Measurements from ENCODE around the gene CTRL. TPM values are rescaled to one million over a fixed set of nuclear protein-coding genes. Genes with fewer than 3 reads are reported as not detected.
"Not testable (repeated sequence)": the region's sequence is repeated elsewhere in the genome, so short reads cannot be mapped to it uniquely, and the experiment has no call there.

The CTRL gene
- total RNA-seq, 4 donors from 2014 or later: 2.4 to 5.3 (median 3.8) TPM

DNA sequence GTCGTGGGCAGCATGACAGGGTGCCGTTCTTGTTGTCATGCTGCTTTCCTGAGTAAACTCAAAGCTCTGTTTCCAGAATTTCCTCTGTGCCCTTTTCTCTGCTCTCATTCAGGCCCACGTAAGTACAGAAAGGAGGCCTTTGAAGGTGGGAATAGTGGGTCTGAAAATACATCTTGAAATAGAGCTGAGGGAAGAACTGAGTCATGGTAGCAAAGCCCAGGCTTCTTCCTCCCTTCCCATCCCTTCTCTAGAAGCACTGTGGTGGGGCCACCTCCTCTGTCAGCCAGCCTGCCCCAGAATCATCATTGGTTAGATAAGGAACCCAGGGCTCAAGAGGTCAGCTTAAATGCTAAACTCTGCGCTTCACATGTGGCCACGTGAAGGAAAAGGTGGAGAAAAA, 9.4 kb downstream of the CTRL start:
- TF ChIP-seq POLR2A (IDR thresholded peaks at IDR 0.05): no peak
- TF ChIP-seq, protein P1, sequence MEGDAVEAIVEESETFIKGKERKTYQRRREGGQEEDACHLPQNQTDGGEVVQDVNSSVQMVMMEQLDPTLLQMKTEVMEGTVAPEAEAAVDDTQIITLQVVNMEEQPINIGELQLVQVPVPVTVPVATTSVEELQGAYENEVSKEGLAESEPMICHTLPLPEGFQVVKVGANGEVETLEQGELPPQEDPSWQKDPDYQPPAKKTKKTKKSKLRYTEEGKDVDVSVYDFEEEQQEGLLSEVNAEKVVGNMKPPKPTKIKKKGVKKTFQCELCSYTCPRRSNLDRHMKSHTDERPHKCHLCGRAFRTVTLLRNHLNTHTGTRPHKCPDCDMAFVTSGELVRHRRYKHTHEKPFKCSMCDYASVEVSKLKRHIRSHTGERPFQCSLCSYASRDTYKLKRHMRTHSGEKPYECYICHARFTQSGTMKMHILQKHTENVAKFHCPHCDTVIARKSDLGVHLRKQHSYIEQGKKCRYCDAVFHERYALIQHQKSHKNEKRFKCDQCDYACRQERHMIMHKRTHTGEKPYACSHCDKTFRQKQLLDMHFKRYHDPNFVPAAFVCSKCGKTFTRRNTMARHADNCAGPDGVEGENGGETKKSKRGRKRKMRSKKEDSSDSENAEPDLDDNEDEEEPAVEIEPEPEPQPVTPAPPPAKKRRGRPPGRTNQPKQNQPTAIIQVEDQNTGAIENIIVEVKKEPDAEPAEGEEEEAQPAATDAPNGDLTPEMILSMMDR (IDR thresholded peaks at IDR 0.05): no peak
- DNase-seq: no peak
- H3K9me3 ChIP-seq: no peaks in the 10 kb centered on the region
- H3K27ac ChIP-seq: no peak overlapping the region
- peaks cover 0 to 10% (median 0%) of the 10 kb centered on the region in 4 donors for H3K4me1 ChIP-seq
- H3K4me3 ChIP-seq: no peak overlapping the region
- peaks cover 0 to 24% (median 0%) of the 10 kb centered on the region in 3 donors for H3K36me3 ChIP-seq
- H3K27me3 ChIP-seq: no peaks in the 10 kb centered on the region

DNA sequence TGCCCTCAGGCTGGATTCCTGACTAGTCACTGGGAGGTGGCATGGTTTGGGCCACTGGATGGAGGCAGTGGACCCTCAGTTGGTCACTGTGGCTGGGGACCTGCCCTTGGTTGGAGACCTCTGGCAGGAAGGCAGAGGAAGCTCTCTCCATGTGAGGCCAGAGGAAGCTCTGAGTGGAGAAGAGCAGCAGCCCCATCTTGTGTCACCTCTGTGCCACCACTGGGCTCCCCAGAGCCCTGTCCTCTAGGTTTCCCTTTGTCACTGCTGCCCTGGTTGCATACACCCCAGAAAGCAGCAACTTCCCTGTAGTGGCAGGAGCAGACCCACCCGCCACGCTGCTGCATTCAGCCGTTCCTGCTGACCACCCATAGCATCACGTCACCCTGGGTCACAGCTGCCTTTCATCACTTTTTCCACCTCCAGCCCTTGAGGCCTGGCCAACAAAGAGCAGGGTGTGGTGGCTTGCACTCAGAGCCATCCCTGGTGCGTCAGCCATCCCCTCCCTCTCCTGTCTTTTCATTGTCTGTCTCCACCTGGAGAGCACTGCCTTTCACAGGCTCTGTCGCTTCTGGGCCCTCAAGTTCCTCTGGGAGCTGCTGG, 11.9 kb downstream of the CTRL start:
- H3K4me3 ChIP-seq: no peak overlapping the region
- peaks cover 0 to 28% (median 0%) of the 10 kb centered on the region in 3 donors for H3K36me3 ChIP-seq
- DNase-seq: no peak
- no peak overlapping the region for H3K27ac ChIP-seq
- peaks cover 0 to 20% (median 0%) of the 10 kb centered on the region in 4 donors for H3K4me1 ChIP-seq
- no peaks in the 10 kb centered on the region for H3K27me3 ChIP-seq
- no peak for TF ChIP-seq POLR2A (IDR thresholded peaks at IDR 0.05)
- TF ChIP-seq, protein P1 (IDR thresholded peaks at IDR 0.05): no peak
- no peaks in the 10 kb centered on the region for H3K9me3 ChIP-seq

DNA sequence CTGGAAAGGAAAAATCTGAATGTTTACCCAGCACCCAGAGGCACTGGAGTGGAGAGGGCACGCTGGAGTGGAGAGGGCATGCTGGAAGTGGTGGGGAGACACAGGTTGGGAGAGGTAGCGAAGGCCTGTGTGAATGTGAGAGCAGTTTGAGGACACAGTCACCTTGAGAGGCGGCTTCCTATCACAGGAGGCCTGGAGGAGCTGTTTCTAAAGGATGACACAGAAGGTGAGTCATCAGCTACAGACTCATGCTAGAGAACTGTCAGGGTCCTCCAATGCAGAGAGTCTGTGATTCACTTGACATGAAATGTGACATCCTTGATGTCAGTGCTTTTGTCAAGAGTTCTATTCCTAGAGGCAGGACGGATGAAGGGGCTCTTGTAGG, 13.8 kb downstream of the CTRL start:
- H3K4me3 ChIP-seq: no peak overlapping the region
- H3K27me3 ChIP-seq: no peaks in the 10 kb centered on the region
- H3K36me3 ChIP-seq: peaks cover 0 to 24% (median 0%) of the 10 kb centered on the region in 3 donors
- peak overlapping the region in 1 of 4 donors; percentile 36 for H3K27ac ChIP-seq
- no peaks in the 10 kb centered on the region for H3K9me3 ChIP-seq
- peaks cover 0 to 20% (median 0%) of the 10 kb centered on the region in 4 donors for H3K4me1 ChIP-seq
- TF ChIP-seq, protein P1 (IDR thresholded peaks at IDR 0.05): no peak
- no peak for TF ChIP-seq POLR2A (IDR thresholded peaks at IDR 0.05)
- no peak for DNase-seq

DNA sequence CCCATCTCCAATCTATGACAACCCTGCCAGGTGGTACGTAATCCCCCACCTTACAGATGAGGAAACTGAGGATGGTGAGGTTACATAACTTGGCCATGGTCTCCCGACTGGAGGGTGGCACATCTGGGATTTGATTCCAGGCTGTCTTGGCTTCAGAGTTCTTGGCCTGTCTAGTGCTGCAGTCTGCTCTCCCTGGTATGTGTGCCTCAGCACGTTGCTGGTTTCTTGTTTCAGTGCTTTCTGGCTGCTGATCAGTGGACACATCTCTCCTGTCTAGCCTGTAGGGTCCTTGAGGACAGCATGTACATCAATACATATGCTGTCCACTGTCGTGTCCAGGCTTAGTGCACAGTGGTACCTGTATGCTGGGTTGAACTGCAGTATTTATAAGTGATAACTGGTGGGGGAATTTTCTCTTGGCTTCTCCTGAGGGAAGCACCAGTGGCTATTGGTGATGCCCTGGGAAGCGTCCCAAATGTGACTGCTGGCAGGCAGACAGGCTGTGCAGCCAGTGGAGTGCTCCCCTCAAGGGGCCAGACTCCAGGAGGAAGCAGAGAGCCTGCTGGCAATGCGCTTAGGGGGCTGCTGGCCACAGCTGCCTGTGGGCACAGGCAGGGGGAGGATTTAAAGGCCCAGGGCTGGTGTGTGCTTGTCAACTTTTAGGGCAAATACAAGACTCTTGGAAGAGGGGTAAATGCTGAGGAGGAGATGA, 14.4 kb downstream of the CTRL start:
- peaks cover 0 to 24% (median 0%) of the 10 kb centered on the region in 3 donors for H3K36me3 ChIP-seq
- no peaks in the 10 kb centered on the region for H3K9me3 ChIP-seq
- H3K27me3 ChIP-seq: no peaks in the 10 kb centered on the region
- TF ChIP-seq, protein P1 (IDR thresholded peaks at IDR 0.05): no peak
- no peak for TF ChIP-seq POLR2A (IDR thresholded peaks at IDR 0.05)
- H3K27ac ChIP-seq: peak overlapping the region in 1 of 4 donors; percentile 36
- H3K4me1 ChIP-seq: peaks cover 0 to 20% (median 0%) of the 10 kb centered on the region in 4 donors
- no peak overlapping the region for H3K4me3 ChIP-seq
- no peak for DNase-seq

DNA sequence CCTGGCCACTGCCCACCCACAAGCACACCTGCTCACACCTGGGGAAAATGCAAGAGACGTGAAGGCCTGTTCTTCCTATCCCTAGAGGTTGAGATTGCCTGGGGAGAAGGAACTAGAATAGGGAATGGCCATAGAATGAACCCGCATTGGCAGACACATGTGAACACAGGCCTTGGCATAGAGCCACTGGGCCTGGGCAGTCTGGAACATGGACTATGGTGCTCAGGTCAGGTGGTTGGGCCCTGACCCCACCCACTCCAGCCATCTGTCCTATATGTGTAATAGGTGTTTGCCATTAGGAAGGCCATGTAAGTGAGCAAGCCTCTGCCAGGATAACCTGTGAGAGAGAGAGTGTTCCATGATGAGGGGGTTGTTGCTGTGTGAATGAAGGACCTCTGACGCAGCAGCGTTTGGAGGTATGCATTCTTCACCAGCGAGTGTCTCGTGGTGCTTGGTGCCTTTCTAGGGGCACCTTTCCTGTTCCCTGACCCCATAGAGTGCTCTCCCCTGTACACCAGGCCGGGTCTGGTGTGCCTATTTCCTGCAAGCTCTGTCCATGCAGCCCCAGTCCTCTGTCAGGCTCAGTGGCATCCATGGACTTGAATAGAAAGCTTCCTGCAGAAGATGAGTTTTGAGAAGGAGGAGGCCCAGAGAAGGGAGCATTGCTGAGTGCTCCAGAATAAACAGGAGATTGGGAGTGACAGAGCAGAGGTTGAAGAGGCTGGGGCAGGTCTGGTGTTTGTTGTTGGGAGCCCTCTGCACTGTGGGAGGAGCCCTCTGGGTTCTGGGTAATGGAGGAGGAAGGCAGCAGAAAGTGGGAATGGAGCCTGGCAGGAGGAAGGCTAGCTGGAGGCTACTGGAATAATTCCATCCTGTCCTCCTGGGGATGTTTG, 15.6 kb downstream of the CTRL start:
- H3K27ac ChIP-seq: no peak overlapping the region
- peaks cover 0 to 20% (median 0%) of the 10 kb centered on the region in 4 donors for H3K4me1 ChIP-seq
- H3K4me3 ChIP-seq: no peak overlapping the region
- no peak for TF ChIP-seq POLR2A (IDR thresholded peaks at IDR 0.05)
- TF ChIP-seq, protein P1 (IDR thresholded peaks at IDR 0.05): no peak
- H3K27me3 ChIP-seq: no peaks in the 10 kb centered on the region
- peak in 2 of 3 donors; percentile 74 to 80 for DNase-seq
- peaks cover 0 to 34% (median 0%) of the 10 kb centered on the region in 3 donors for H3K36me3 ChIP-seq
- no peaks in the 10 kb centered on the region for H3K9me3 ChIP-seq

DNA sequence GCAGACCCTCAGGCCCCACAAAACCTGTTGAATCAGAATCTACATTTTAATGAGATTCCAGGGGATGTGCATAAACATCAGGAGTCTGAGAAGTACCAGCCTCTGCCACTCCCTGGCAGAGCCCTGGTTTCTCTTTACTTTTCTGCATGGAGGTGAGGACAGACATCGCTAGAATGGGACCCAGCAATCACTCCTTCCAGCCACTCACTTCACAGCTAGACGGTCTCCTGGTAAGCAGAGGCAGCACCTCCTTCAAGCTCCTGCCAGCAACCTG, 16.2 kb downstream of the CTRL start:
- H3K27ac ChIP-seq, DNase-seq, H3K9me3 ChIP-seq, H3K27me3 ChIP-seq, H3K4me3 ChIP-seq: not testable (repeated sequence)
- peaks cover 0 to 41% (median 0%) of the 10 kb centered on the region in 3 donors for H3K36me3 ChIP-seq
- peaks cover 0 to 20% (median 0%) of the 10 kb centered on the region in 4 donors for H3K4me1 ChIP-seq
